ENCODE results near the gene LRRC14B. TPM values are rescaled to one million over a fixed set of nuclear protein-coding genes. Genes with fewer than 3 reads are reported as not detected.

The LRRC14B gene
- total and polyA plus RNA-seq, 2 experiments from 2014 or later: not detected

DNA sequence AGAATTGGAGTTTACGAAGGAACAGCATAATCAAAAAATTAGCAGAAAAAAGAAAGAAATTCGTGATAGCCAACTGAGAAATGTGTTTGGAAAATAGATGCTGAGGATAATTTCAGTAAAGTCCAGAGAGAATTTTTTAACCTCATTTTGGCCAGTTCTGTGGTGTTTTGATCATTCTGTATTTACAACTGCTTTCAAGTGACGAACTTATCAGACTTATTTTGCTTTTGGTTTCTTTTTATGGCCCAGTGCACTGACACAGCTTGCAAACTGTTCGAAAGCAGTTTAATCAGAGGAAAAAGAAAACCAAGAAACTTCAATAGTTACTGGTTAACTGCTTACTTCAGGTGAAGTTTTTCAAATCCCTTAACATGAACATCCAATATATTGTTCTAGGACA lies 28.7 kb downstream of the LRRC14B start:
- Mint-ChIP-seq H3K4me3 (peak overlapping the region; percentile 96), H3K4me1 (peaks cover 30% of the 10 kb centered on the region), H3K27me3 (ENCODE audit: insufficient read depth, low read depth, poor library complexity) (peaks cover 9% of the 10 kb centered on the region), H3K36me3 (ENCODE audit: low read depth) (peaks cover 30% of the 10 kb centered on the region), H3K27ac (no peak overlapping the region), H3K9me3 (no peaks in the 10 kb centered on the region; the same call in 2 of the 3 replicates)
- DNase-seq (ENCODE audit: low spot score) (no peak), ATAC-seq (no peak)
- H3K27me3 ChIP-seq (ENCODE audit: insufficient read depth): no peaks in the 10 kb centered on the region
- H3K9me2 ChIP-seq (ENCODE audit: insufficient read depth): no peaks in the 10 kb centered on the region
- H3K79me2 ChIP-seq (replicated peaks; ENCODE audit: insufficient read depth): peaks cover 61% of the 10 kb centered on the region
- H4K20me1 ChIP-seq (replicated peaks; ENCODE audit: insufficient read depth): peaks cover 32% of the 10 kb centered on the region
- peaks cover 24% of the 10 kb centered on the region for H3K4me1 ChIP-seq (ENCODE audit: insufficient read depth)
- no peak overlapping the region for H2AFZ ChIP-seq
- TF ChIP-seq ZNF331 (CRISPR knock-in tag; IDR thresholded peaks at IDR 0.05; ENCODE audit: low read depth): no peak
- no peak for TF ChIP-seq STAT1 (IDR thresholded peaks at IDR 0.05; ENCODE audit: unreplicated experiment)
- TF ChIP-seq ZNF114 (CRISPR knock-in tag; IDR thresholded peaks at IDR 0.05): no peak
- no peak for TF ChIP-seq POLR2AphosphoS5 (IDR thresholded peaks at IDR 0.05; ENCODE audit: low read depth)
- TF ChIP-seq EZH2 (IDR thresholded peaks at IDR 0.05; ENCODE audit: low read depth, unreplicated experiment): no peak
- no peak for TF ChIP-seq NANOG (IDR thresholded peaks at IDR 0.05; ENCODE audit: borderline replicate concordance)
- TF ChIP-seq CREB1 (CRISPR knock-in tag; IDR thresholded peaks at IDR 0.05; ENCODE audit: low read depth): no peak
- TF ChIP-seq, protein P1, sequence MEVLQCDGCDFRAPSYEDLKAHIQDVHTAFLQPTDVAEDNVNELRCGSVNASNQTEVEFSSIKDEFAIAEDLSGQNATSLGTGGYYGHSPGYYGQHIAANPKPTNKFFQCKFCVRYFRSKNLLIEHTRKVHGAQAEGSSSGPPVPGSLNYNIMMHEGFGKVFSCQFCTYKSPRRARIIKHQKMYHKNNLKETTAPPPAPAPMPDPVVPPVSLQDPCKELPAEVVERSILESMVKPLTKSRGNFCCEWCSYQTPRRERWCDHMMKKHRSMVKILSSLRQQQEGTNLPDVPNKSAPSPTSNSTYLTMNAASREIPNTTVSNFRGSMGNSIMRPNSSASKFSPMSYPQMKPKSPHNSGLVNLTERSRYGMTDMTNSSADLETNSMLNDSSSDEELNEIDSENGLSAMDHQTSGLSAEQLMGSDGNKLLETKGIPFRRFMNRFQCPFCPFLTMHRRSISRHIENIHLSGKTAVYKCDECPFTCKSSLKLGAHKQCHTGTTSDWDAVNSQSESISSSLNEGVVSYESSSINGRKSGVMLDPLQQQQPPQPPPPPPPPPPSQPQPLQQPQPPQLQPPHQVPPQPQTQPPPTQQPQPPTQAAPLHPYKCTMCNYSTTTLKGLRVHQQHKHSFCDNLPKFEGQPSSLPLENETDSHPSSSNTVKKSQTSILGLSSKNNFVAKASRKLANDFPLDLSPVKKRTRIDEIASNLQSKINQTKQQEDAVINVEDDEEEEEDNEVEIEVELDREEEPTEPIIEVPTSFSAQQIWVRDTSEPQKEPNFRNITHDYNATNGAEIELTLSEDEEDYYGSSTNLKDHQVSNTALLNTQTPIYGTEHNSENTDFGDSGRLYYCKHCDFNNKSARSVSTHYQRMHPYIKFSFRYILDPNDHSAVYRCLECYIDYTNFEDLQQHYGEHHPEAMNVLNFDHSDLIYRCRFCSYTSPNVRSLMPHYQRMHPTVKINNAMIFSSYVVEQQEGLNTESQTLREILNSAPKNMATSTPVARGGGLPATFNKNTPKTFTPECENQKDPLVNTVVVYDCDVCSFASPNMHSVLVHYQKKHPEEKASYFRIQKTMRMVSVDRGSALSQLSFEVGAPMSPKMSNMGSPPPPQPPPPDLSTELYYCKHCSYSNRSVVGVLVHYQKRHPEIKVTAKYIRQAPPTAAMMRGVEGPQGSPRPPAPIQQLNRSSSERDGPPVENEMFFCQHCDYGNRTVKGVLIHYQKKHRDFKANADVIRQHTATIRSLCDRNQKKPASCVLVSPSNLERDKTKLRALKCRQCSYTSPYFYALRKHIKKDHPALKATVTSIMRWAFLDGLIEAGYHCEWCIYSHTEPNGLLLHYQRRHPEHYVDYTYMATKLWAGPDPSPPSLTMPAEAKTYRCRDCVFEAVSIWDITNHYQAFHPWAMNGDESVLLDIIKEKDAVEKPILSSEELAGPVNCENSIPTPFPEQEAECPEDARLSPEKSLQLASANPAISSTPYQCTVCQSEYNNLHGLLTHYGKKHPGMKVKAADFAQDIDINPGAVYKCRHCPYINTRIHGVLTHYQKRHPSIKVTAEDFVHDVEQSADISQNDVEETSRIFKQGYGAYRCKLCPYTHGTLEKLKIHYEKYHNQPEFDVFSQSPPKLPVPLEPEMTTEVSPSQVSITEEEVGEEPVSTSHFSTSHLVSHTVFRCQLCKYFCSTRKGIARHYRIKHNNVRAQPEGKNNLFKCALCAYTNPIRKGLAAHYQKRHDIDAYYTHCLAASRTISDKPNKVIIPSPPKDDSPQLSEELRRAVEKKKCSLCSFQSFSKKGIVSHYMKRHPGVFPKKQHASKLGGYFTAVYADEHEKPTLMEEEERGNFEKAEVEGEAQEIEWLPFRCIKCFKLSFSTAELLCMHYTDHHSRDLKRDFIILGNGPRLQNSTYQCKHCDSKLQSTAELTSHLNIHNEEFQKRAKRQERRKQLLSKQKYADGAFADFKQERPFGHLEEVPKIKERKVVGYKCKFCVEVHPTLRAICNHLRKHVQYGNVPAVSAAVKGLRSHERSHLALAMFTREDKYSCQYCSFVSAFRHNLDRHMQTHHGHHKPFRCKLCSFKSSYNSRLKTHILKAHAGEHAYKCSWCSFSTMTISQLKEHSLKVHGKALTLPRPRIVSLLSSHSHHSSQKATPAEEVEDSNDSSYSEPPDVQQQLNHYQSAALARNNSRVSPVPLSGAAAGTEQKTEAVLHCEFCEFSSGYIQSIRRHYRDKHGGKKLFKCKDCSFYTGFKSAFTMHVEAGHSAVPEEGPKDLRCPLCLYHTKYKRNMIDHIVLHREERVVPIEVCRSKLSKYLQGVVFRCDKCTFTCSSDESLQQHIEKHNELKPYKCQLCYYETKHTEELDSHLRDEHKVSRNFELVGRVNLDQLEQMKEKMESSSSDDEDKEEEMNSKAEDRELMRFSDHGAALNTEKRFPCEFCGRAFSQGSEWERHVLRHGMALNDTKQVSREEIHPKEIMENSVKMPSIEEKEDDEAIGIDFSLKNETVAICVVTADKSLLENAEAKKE (CRISPR knock-in tag; IDR thresholded peaks at IDR 0.05): no peak
- TF ChIP-seq, protein P2, sequence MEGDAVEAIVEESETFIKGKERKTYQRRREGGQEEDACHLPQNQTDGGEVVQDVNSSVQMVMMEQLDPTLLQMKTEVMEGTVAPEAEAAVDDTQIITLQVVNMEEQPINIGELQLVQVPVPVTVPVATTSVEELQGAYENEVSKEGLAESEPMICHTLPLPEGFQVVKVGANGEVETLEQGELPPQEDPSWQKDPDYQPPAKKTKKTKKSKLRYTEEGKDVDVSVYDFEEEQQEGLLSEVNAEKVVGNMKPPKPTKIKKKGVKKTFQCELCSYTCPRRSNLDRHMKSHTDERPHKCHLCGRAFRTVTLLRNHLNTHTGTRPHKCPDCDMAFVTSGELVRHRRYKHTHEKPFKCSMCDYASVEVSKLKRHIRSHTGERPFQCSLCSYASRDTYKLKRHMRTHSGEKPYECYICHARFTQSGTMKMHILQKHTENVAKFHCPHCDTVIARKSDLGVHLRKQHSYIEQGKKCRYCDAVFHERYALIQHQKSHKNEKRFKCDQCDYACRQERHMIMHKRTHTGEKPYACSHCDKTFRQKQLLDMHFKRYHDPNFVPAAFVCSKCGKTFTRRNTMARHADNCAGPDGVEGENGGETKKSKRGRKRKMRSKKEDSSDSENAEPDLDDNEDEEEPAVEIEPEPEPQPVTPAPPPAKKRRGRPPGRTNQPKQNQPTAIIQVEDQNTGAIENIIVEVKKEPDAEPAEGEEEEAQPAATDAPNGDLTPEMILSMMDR (conservative IDR thresholded peaks at IDR 0.05; ENCODE audit: low read depth in 2 of 2): no peak
- TF ChIP-seq, protein P3, sequence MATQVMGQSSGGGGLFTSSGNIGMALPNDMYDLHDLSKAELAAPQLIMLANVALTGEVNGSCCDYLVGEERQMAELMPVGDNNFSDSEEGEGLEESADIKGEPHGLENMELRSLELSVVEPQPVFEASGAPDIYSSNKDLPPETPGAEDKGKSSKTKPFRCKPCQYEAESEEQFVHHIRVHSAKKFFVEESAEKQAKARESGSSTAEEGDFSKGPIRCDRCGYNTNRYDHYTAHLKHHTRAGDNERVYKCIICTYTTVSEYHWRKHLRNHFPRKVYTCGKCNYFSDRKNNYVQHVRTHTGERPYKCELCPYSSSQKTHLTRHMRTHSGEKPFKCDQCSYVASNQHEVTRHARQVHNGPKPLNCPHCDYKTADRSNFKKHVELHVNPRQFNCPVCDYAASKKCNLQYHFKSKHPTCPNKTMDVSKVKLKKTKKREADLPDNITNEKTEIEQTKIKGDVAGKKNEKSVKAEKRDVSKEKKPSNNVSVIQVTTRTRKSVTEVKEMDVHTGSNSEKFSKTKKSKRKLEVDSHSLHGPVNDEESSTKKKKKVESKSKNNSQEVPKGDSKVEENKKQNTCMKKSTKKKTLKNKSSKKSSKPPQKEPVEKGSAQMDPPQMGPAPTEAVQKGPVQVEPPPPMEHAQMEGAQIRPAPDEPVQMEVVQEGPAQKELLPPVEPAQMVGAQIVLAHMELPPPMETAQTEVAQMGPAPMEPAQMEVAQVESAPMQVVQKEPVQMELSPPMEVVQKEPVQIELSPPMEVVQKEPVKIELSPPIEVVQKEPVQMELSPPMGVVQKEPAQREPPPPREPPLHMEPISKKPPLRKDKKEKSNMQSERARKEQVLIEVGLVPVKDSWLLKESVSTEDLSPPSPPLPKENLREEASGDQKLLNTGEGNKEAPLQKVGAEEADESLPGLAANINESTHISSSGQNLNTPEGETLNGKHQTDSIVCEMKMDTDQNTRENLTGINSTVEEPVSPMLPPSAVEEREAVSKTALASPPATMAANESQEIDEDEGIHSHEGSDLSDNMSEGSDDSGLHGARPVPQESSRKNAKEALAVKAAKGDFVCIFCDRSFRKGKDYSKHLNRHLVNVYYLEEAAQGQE (IDR thresholded peaks at IDR 0.05; ENCODE audit: unreplicated experiment): no peak
- TF ChIP-seq EZH2phosphoT487 (IDR thresholded peaks at IDR 0.05; ENCODE audit: unreplicated experiment): no peak
- TF ChIP-seq JUNB (IDR thresholded peaks at IDR 0.05; ENCODE audit: unreplicated experiment): no peak
- TF ChIP-seq, protein P4, sequence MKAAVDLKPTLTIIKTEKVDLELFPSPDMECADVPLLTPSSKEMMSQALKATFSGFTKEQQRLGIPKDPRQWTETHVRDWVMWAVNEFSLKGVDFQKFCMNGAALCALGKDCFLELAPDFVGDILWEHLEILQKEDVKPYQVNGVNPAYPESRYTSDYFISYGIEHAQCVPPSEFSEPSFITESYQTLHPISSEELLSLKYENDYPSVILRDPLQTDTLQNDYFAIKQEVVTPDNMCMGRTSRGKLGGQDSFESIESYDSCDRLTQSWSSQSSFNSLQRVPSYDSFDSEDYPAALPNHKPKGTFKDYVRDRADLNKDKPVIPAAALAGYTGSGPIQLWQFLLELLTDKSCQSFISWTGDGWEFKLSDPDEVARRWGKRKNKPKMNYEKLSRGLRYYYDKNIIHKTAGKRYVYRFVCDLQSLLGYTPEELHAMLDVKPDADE (IDR thresholded peaks at IDR 0.05): no peak
- H3K27ac ChIP-seq (ENCODE audit: low read depth): no peak overlapping the region
- peaks cover 10% of the 10 kb centered on the region; the same call in 1 of the 2 replicates for H3K36me3 ChIP-seq (ENCODE audit: insufficient read depth)
- H3K4me3 ChIP-seq: peak overlapping the region; percentile 84
- H3K4me2 ChIP-seq: peak overlapping the region; percentile 76
- H3F3A ChIP-seq (replicated peaks; ENCODE audit: low read depth): no peaks in the 10 kb centered on the region

Measured in GM23338 (cell line).